ENCODE measurements around the gene SMCO2.

SMCO2 gene

DNA sequence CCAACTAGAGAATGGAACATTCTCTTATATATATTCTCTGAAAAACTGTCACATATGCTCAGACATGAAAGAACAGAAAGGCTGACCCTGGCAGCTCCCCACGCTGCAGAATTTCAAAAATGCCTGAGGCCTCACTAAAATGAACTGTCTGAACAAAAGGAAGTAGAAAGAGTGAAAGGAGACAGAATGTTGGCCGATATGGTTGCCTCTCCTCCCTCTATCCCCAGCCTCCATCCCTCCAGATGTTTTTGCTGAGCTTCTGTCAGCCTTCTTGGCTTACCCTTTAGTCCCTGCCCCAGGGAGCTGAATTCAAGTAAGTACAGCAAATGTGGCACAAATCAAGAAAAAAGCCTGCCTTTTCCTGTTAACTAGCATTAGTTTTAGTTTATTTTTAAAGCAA lies 6.9 kb downstream of the SMCO2 start:
- Histone ChIP-seq H3K27me3 (ENCODE audit: insufficient read depth, low read length) (no peaks in the 10 kb centered on the region), H3K36me3 (ENCODE audit: insufficient read depth, low read length) (no peaks in the 10 kb centered on the region), H3K4me1 (ENCODE audit: insufficient read depth, low read length) (0 out of 2 replicates have a peak, but pooled peaks cover 3% of the 10 kb centered on the region), H3K9me3 (ENCODE audit: insufficient read depth, low read depth, low read length) (no peaks in the 10 kb centered on the region), H3K9ac (ENCODE audit: low read depth, low read length) (no peak overlapping the region), H3K4me3 (ENCODE audit: low read length) (no peak overlapping the region), H3K27ac (ENCODE audit: low read depth, low read length) (no peak overlapping the region)
- WGBS: 95% methylated on average over 2 of the region's 2 CpGs

DNA sequence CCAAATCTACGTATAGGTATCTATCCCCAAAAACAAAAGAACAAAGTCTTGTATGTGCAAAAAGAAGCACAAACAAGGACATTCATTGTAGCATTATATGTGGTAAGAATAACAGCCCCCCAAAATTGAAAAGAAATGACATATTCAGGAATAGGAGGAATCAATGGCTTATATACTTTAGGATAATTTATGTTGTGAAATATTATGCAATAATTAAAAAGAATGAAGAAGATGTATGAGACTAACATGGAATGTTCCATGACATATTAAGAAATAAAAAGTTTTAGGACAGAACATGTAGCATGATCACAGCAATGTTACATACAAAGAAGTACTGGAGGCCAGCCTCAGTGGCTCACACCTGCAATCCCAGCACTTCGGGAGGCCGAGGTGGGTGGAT lies 9.1 kb downstream of the SMCO2 start:
- Histone ChIP-seq H3K9ac (ENCODE audit: low read depth, low read length) (no peak overlapping the region), H3K4me1 (ENCODE audit: insufficient read depth, low read length) (no peaks in the 10 kb centered on the region), H3K36me3 (ENCODE audit: insufficient read depth, low read length) (no peaks in the 10 kb centered on the region), H3K27me3 (ENCODE audit: insufficient read depth, low read length) (no peaks in the 10 kb centered on the region), H3K27ac (ENCODE audit: low read depth, low read length) (no peak overlapping the region), H3K4me3 (ENCODE audit: low read length) (no peak overlapping the region), H3K9me3 (ENCODE audit: insufficient read depth, low read depth, low read length) (no peaks in the 10 kb centered on the region)
- 97% methylated on average over 2 of the region's 3 CpGs for WGBS

DNA sequence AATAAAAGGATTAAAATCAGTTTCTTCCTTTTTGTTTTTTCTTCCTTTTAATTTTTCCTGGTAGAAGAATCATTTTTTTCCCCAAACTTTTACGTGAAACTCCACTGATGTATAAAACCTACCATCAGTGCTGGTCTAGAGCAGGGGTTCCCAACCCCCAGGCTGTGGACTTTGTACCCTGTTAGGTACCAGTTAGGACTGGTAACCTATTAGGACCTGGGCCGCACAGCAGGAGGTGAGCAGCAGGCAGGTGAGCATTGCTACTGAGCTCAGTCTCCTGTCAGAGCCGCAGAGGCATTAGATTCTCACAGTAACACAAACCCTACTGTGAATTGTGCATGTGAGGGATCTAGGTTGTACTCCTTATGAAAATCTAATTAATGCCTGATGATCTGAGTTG lies 10.1 kb downstream of the SMCO2 start:
- Histone ChIP-seq H3K9me3 (ENCODE audit: insufficient read depth, low read depth, low read length) (no peaks in the 10 kb centered on the region), H3K4me1 (ENCODE audit: insufficient read depth, low read length) (no peaks in the 10 kb centered on the region), H3K9ac (ENCODE audit: low read depth, low read length) (no peak overlapping the region), H3K36me3 (ENCODE audit: insufficient read depth, low read length) (no peaks in the 10 kb centered on the region), H3K27ac (ENCODE audit: low read depth, low read length) (no peak overlapping the region), H3K27me3 (ENCODE audit: insufficient read depth, low read length) (no peaks in the 10 kb centered on the region), H3K4me3 (ENCODE audit: low read length) (no peak overlapping the region)
- WGBS: 98% methylated on average over 2 of the region's 3 CpGs

DNA sequence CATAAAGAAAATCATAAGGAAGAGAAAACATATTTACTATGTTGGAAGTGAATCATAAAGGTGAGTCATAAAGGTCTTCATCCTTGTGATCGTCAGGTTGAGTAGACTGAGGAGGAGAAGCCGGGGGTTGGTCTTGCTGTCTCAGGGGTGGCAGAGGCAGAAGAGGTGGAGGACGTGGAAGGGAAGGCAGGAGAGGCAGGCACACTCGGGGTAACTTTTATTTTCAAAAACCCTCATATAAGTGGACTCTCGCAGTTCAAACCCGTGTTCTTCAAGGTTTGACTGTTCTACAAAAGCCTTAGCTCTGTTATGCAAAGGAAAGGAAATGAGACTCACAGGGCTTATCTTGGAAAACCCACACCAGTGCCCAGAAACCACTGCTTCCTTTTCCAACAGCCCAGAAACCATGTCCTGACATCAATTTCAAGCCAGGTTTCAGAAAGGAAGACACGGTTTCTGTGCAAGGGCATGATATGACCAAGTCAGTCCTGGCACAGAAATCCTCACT lies 14.0 kb downstream of the SMCO2 start:
- H3K27ac ChIP-seq (ENCODE audit: low read depth, low read length): no peak overlapping the region

DNA sequence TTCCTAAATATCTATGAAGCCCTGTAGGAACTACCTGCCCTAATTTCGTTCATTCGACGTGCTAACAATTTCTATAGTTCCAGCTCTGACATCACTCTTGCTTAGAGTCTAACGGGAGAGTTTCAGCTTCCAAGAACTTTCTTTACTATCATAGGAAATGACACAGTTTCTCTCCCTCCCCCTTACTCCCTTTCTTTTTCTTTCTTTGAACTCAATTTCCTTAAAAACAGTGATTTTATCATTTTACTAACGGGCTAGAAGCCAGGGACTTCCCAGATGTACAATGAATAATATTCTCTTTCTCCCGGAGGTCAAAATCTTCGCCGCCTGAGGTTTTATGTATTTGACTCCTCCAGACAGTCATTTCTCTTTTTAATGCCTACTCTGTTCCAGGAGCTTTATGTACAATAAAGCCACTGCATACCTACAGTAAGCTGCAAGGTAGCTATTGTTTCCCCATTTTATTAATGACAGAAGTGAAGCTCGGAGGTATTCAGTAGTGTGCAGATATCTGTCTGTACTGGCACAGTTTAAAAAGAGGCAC lies 15.7 kb downstream of the SMCO2 start:
- WGBS: 89% methylated on average over 9 of the region's 9 CpGs
- Histone ChIP-seq H3K27me3 (ENCODE audit: insufficient read depth, low read length) (no peaks in the 10 kb centered on the region), H3K4me3 (ENCODE audit: low read length) (no peak overlapping the region), H3K9me3 (ENCODE audit: insufficient read depth, low read depth, low read length) (no peaks in the 10 kb centered on the region), H3K36me3 (ENCODE audit: insufficient read depth, low read length) (no peaks in the 10 kb centered on the region), H3K27ac (ENCODE audit: low read depth, low read length) (no peak overlapping the region), H3K9ac (ENCODE audit: low read depth, low read length) (no peak overlapping the region), H3K4me1 (ENCODE audit: insufficient read depth, low read length) (no peaks in the 10 kb centered on the region)

More for the DNA sequence above, 14.0 kb downstream of the SMCO2 start:
- Histone ChIP-seq H3K4me1 (ENCODE audit: insufficient read depth, low read length) (no peaks in the 10 kb centered on the region), H3K4me3 (ENCODE audit: low read length) (no peak overlapping the region), H3K36me3 (ENCODE audit: insufficient read depth, low read length) (no peaks in the 10 kb centered on the region), H3K27me3 (ENCODE audit: insufficient read depth, low read length) (no peaks in the 10 kb centered on the region), H3K9ac (ENCODE audit: low read depth, low read length) (no peak overlapping the region), H3K9me3 (ENCODE audit: insufficient read depth, low read depth, low read length) (no peaks in the 10 kb centered on the region)
- 86% methylated on average over 7 of the region's 7 CpGs for WGBS

DNA sequence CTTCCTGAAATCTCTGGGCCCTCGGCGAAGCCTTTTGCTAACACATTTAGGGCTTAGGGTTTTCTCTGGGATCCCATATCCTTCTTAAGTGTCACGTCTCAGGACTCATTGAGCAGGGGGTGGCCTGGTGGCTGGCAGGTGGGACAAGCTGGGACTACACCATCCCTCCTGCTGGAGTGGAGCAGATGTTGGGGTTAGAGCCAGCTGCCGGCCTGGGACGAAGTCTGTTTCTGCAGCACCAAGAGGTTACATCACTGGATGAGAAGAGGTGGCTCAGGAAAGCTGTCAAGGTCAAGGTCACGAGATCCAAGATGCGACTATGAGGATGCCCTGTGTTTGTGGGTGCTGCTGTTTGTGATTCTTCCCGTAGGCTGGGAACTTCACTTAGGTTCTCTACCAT lies 16.3 kb downstream of the SMCO2 start:
- Histone ChIP-seq H3K9me3 (ENCODE audit: insufficient read depth, low read depth, low read length) (no peaks in the 10 kb centered on the region), H3K27me3 (ENCODE audit: insufficient read depth, low read length) (no peaks in the 10 kb centered on the region), H3K4me1 (ENCODE audit: insufficient read depth, low read length) (no peaks in the 10 kb centered on the region), H3K4me3 (ENCODE audit: low read length) (no peak overlapping the region), H3K36me3 (ENCODE audit: insufficient read depth, low read length) (no peaks in the 10 kb centered on the region), H3K27ac (ENCODE audit: low read depth, low read length) (no peak overlapping the region), H3K9ac (ENCODE audit: low read depth, low read length) (no peak overlapping the region)
- 95% methylated on average over 8 of the region's 8 CpGs for WGBS

DNA sequence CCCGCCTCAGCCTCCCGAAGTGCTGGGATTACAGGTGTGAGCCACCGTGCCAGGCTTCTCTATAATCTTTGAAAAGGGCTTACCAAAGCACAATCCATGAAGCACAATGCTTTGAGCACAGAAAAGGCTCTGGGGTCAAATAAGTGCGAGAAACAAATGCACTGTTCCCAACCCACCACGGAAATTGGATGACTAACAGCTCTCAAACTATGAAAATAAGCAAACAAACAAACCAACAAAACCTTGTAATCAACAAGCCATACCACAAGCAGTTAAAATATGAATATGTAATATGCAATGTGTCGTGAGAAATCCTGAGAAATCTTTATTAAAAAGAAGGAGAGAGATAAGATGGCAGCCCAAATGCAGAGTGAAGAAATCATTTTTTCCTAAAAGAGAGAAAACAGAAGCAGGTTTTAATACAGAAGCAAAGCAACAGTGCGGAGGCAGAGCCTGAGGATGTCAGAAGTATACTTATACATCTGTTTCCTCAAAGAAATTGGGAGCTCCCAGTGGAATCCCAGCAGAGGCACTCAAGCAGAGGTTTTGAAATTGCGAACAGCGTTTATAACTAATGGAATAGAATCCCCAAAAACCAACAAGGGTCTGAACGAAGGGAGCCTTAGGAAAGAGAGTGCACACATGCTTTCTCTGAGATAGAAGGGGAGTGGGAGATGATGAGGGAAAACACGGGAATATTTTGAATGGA lies 17.1 kb downstream of the SMCO2 start:
- H3K9ac ChIP-seq (ENCODE audit: low read depth, low read length): no peak overlapping the region
- H3K4me1 ChIP-seq (ENCODE audit: insufficient read depth, low read length): no peaks in the 10 kb centered on the region
- H3K4me3 ChIP-seq (ENCODE audit: low read length): no peak overlapping the region
- WGBS: 92% methylated on average over 11 of the region's 11 CpGs
- no peak overlapping the region for H3K27ac ChIP-seq (ENCODE audit: low read depth, low read length)
- H3K27me3 ChIP-seq (ENCODE audit: insufficient read depth, low read length): no peaks in the 10 kb centered on the region
- H3K9me3 ChIP-seq (ENCODE audit: insufficient read depth, low read depth, low read length): no peaks in the 10 kb centered on the region
- H3K36me3 ChIP-seq (ENCODE audit: insufficient read depth, low read length): no peaks in the 10 kb centered on the region

DNA sequence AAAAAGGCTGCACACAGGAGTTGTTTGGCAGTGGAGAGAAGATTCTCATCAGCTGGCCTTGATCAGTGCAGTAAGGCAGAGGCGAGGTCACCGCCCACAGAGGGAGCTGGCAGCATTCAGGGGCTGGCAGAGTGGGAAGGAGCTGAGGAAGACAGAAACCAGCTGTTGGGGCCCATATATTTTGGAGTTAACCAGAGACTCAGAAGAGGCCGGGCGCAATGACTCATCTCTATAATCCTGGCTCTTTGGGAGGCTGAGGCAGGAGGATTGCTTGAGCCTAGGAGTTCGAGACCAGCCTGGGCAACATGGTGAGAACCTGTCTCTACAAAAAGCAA lies 17.7 kb downstream of the SMCO2 start:
- Histone ChIP-seq H3K27me3 (ENCODE audit: insufficient read depth, low read length) (no peaks in the 10 kb centered on the region), H3K4me1 (ENCODE audit: insufficient read depth, low read length) (no peaks in the 10 kb centered on the region), H3K4me3 (ENCODE audit: low read length) (no peak overlapping the region), H3K36me3 (ENCODE audit: insufficient read depth, low read length) (no peaks in the 10 kb centered on the region), H3K27ac (ENCODE audit: low read depth, low read length) (no peak overlapping the region), H3K9ac (ENCODE audit: low read depth, low read length) (no peak overlapping the region), H3K9me3 (ENCODE audit: insufficient read depth, low read depth, low read length) (no peaks in the 10 kb centered on the region)
- WGBS: 96% methylated on average over 5 of the region's 5 CpGs

DNA sequence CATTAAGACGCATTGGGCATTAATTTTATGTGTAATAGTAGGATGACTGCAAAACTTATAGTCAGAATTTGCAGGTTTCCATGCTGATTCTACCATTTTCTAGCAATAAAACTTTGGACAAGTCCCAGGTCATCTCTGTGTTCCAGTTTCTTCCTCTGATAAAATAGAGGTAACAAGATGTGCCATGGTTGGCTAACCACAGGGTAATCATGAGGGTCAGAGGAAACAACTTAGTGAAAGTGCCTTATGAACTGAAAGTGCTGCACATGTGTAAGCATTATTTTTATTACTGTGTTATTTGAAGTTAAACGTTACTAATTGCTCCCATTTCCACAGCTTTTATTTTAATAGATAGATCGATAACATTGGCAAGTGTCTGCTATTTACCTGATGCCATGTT lies 21.1 kb downstream of the SMCO2 start:
- Histone ChIP-seq H3K9me3 (ENCODE audit: insufficient read depth, low read depth, low read length) (no peaks in the 10 kb centered on the region), H3K27me3 (ENCODE audit: insufficient read depth, low read length) (no peaks in the 10 kb centered on the region), H3K9ac (ENCODE audit: low read depth, low read length) (no peak overlapping the region), H3K27ac (ENCODE audit: low read depth, low read length) (no peak overlapping the region), H3K4me1 (ENCODE audit: insufficient read depth, low read length) (no peaks in the 10 kb centered on the region), H3K4me3 (ENCODE audit: low read length) (no peak overlapping the region), H3K36me3 (ENCODE audit: insufficient read depth, low read length) (no peaks in the 10 kb centered on the region)
- 90% methylated on average over 2 of the region's 3 CpGs for WGBS

DNA sequence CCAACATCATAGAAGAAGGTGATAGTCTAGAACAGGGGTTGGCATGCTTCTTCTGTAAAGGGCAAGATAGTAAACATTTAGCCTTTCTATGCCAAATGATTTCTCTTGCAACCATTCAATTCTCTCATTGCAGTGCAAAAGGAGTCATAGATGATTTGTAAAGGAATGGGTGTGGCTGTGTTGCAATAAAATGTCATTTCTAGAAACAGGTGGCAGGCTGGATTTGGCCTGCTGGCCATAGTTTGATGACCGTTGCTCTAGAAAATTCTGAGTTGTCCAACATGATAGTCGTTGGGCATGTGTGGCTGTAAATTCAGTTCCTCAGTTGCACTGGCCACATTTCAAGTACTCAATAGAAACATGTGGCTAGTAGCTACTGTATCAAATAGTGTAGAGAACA lies 21.7 kb downstream of the SMCO2 start:
- no peak overlapping the region for H3K9ac ChIP-seq (ENCODE audit: low read depth, low read length)
- H3K36me3 ChIP-seq (ENCODE audit: insufficient read depth, low read length): no peaks in the 10 kb centered on the region
- WGBS: 93% methylated on average over 2 of the region's 2 CpGs
- H3K4me1 ChIP-seq (ENCODE audit: insufficient read depth, low read length): no peaks in the 10 kb centered on the region
- no peaks in the 10 kb centered on the region for H3K27me3 ChIP-seq (ENCODE audit: insufficient read depth, low read length)
- H3K4me3 ChIP-seq (ENCODE audit: low read length): no peak overlapping the region
- no peaks in the 10 kb centered on the region for H3K9me3 ChIP-seq (ENCODE audit: insufficient read depth, low read depth, low read length)
- H3K27ac ChIP-seq (ENCODE audit: low read depth, low read length): no peak overlapping the region

DNA sequence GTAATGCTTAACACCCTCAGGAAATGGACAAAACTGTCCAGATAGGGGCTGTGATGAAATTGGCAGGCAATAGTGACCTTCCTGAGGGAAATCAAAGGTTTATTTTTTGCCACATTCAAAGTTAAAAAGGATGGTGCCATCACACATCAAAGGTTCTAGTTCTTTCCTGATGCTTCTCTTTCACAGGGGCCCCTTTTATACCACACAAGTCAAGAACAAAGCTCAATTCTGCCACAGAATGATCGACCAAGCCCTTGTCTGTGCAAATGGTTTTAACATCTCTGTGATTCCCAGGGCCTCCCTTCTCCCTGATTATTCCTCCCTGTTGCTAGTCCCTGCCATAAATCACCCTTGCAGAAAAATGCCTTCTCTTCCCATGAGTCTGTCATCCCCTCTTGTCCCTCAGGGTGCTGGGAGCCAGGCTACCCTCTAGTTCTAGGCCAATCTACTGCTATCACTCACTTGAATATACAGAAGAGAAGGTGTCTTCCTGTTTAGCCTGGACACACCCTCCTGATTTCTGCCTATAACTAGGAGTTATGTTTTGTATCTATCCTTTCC lies 22.7 kb downstream of the SMCO2 start:
- no peaks in the 10 kb centered on the region for H3K4me1 ChIP-seq (ENCODE audit: insufficient read depth, low read length)
- no peak overlapping the region for H3K4me3 ChIP-seq (ENCODE audit: low read length)
- no peaks in the 10 kb centered on the region for H3K27me3 ChIP-seq (ENCODE audit: insufficient read depth, low read length)
- no peak overlapping the region for H3K27ac ChIP-seq (ENCODE audit: low read depth, low read length)
- no peak overlapping the region for H3K9ac ChIP-seq (ENCODE audit: low read depth, low read length)
- H3K9me3 ChIP-seq (ENCODE audit: insufficient read depth, low read depth, low read length): no peaks in the 10 kb centered on the region
- 86% methylated on average over 1 of the region's 1 CpG for WGBS
- no peaks in the 10 kb centered on the region for H3K36me3 ChIP-seq (ENCODE audit: insufficient read depth, low read length)

Measured in HUES64 (cell line).